SK-N-SH (cell line): Measurements from ENCODE around the gene NSRP1. TPM values are rescaled to one million over a fixed set of nuclear protein-coding genes. Genes with fewer than 3 reads are reported as not detected.

Experiments used
- CTCF ChIA-PET: fragments of 300-600, 350-600 bp; formaldehyde crosslinking; extraction: SDS; loops from one replicate; lab custom pipeline; 2021; lab: Yijun Ruan, JAX
- POLR2A ChIA-PET: fragments of 350-600 bp; sonication (Branson Sonifier 250); formaldehyde crosslinking; extraction: SDS; loops from one replicate; lab custom pipeline; 2020; ENCODE audit warnings: antibody characterized with exemption, inconsistent platforms; lab: Yijun Ruan, JAX
- DNase-seq: peaks from one replicate; pipeline ENCODE4 v3.0.0; 2012
- H2AFZ ChIP-seq: fragments of 200-600 bp; sonication (generic); 2 replicates; pipeline ENCODE4 v1.8.1; 2016; ENCODE audit warnings: antibody characterized with exemption, mild to moderate bottlenecking, low read depth
- H3F3A ChIP-seq: fragments of 200-600 bp; sonication (generic); replicated peaks from 2 replicates; pipeline ENCODE3; 2016; ENCODE audit warnings: antibody characterized with exemption, mild to moderate bottlenecking; ENCODE audit not compliant: insufficient read depth
- H3K27ac ChIP-seq, 2 experiments: fragments of 200-500 bp in 1 of 2; fragments of 200-600 bp in 1 of 2; sonication (Bioruptor generic) in 1 of 2; sonication (generic), shearing (Covaris generic) in 1 of 2; 2 replicates each; pipeline versions ENCODE4 v1.5.1 to v1.6.1; 2014 to 2016; ENCODE audit warnings: low read depth in 2 of 2, inconsistent platforms in 1 of 2, low read length in 1 of 2, mild to moderate bottlenecking in 1 of 2, mixed read lengths in 1 of 2
- H3K27me3 ChIP-seq: fragments of 200-600 bp; sonication (generic), shearing (Covaris generic); 2 replicates; pipeline ENCODE4 v1.6.1; 2016; ENCODE audit warnings: mixed run types; ENCODE audit not compliant: insufficient read depth
- H3K36me3 ChIP-seq, 2 experiments: fragments of 200-500 bp in 1 of 2; fragments of 200-600 bp in 1 of 2; sonication (Bioruptor generic) in 1 of 2; sonication (generic) in 1 of 2; replicated peaks in 1 of 2; 2 replicates each; pipeline versions ENCODE3 to v1.5.1; 2014 to 2016; ENCODE audit warnings: low read length in 1 of 2, mild to moderate bottlenecking in 1 of 2; ENCODE audit not compliant: insufficient read depth in 2 of 2, control insufficient read depth in 1 of 2
- H3K4me1 ChIP-seq, 2 experiments: fragments of 200-500 bp in 1 of 2; fragments of 200-600 bp in 1 of 2; sonication (Bioruptor generic) in 1 of 2; sonication (generic), shearing (Covaris generic) in 1 of 2; 2 replicates each; pipeline versions ENCODE4 v1.5.1 to v1.6.1; 2014 to 2016; ENCODE audit warnings: low read depth in 1 of 2, low read length in 1 of 2, mixed run types in 1 of 2; ENCODE audit not compliant: insufficient read depth in 2 of 2, control insufficient read depth in 1 of 2
- H3K4me2 ChIP-seq: fragments of 200-600 bp; sonication (generic), shearing (Covaris generic); 2 replicates; pipeline ENCODE4 v1.6.1; 2017; ENCODE audit warnings: mixed run types
- H3K4me3 ChIP-seq, 2 experiments: fragments of 200-500 bp in 1 of 2; fragments of 200-600 bp in 1 of 2; sonication (Bioruptor generic) in 1 of 2; sonication (generic), shearing (Covaris generic) in 1 of 2; 2 replicates each; pipeline versions ENCODE4 v1.5.1 to v1.8.1; 2014 to 2016; ENCODE audit warnings: low read depth in 2 of 2, inconsistent platforms in 1 of 2, low read length in 1 of 2, mild to moderate bottlenecking in 1 of 2, mixed read lengths in 1 of 2, moderate library complexity in 1 of 2
- H3K79me2 ChIP-seq: fragments of 200-600 bp; sonication (generic); 2 replicates; pipeline ENCODE4 v1.8.1; 2017; ENCODE audit warnings: mild to moderate bottlenecking; ENCODE audit not compliant: insufficient read depth
- H3K9ac ChIP-seq: fragments of 200-600 bp; sonication (generic); 2 replicates; pipeline ENCODE4 v1.6.1; 2017; ENCODE audit warnings: mixed run types
- H3K9me2 ChIP-seq: fragments of 200-600 bp; sonication (generic); 2 replicates; pipeline ENCODE4 v1.6.1; 2017; ENCODE audit warnings: mixed run types
- H3K9me3 ChIP-seq: fragments of 200-600 bp; sonication (generic); 2 replicates; pipeline ENCODE4 v1.6.1; 2017; ENCODE audit warnings: mixed run types, mild to moderate bottlenecking, moderate library complexity
- H4K20me1 ChIP-seq: fragments of 200-600 bp; sonication (generic); 2 replicates; pipeline ENCODE4 v1.6.1; 2017; ENCODE audit warnings: mild to moderate bottlenecking, mixed run types; ENCODE audit not compliant: insufficient read depth
- ELF1 ChIP-seq: IDR thresholded peaks from 2 replicates; pipeline ENCODE4 v1.4.0; 2012
- EP300 ChIP-seq, 2 experiments: IDR thresholded peaks; 2 replicates each; pipeline versions ENCODE4 v1.4.0 to v1.6.1; 2012; ENCODE audit warnings: borderline replicate concordance in 1 of 2, low read depth in 1 of 2, low read length in 1 of 2
- FOSL2 ChIP-seq: IDR thresholded peaks from 2 replicates; pipeline ENCODE4 v1.4.0; 2012; ENCODE audit warnings: low read depth, mild to moderate bottlenecking, moderate library complexity, borderline replicate concordance
- FOXM1 ChIP-seq: IDR thresholded peaks from 2 replicates; pipeline ENCODE4 v1.4.0; 2012; ENCODE audit warnings: low read depth, mild to moderate bottlenecking
- GATA2 ChIP-seq: sonication (generic); formaldehyde crosslinking; IDR thresholded peaks from 2 replicates; pipeline ENCODE4 v1.5.0; 2020; ENCODE audit warnings: mild to moderate bottlenecking, missing genetic modification reagents
- MAX ChIP-seq: IDR thresholded peaks from 2 replicates; pipeline ENCODE4 v1.4.0; 2012; ENCODE audit warnings: low read depth
- MEF2A ChIP-seq: IDR thresholded peaks from 2 replicates; pipeline ENCODE4 v1.4.0; 2012; ENCODE audit warnings: low read depth, borderline replicate concordance
- POLR2AphosphoS5 ChIP-seq: IDR thresholded peaks from 2 replicates; pipeline ENCODE4 v1.6.1; 2012; ENCODE audit warnings: low read depth, low read length
- RAD21 ChIP-seq: IDR thresholded peaks from 2 replicates; pipeline ENCODE4 v1.6.1; 2012; ENCODE audit warnings: mild to moderate bottlenecking, low read length
- RFX5 ChIP-seq: IDR thresholded peaks from 2 replicates; pipeline ENCODE4 v1.6.1; 2012; ENCODE audit warnings: mild to moderate bottlenecking, improper control_type of control experiment, low read length
- RXRA ChIP-seq: IDR thresholded peaks from 2 replicates; pipeline ENCODE4 v1.4.0; 2012; ENCODE audit warnings: low read depth, mild to moderate bottlenecking, borderline replicate concordance
- SIN3A ChIP-seq: IDR thresholded peaks from 2 replicates; pipeline ENCODE4 v1.6.1; 2012; ENCODE audit warnings: low read depth, mild to moderate bottlenecking, low read length, moderate library complexity, borderline replicate concordance
- SMC3 ChIP-seq: IDR thresholded peaks from 2 replicates; pipeline ENCODE4 v1.6.1; 2012; ENCODE audit warnings: low read depth, low read length, improper control_type of control experiment
- TAF1 ChIP-seq: IDR thresholded peaks from 2 replicates; pipeline ENCODE4 v1.6.1; 2012; ENCODE audit warnings: low read depth, mild to moderate bottlenecking, low read length, moderate library complexity, borderline replicate concordance
- TCF12 ChIP-seq: IDR thresholded peaks from 2 replicates; pipeline ENCODE4 v1.4.0; 2012
- USF2 ChIP-seq: fragments of 150-350 bp; IDR thresholded peaks from 2 replicates; pipeline ENCODE4 v1.6.1; 2017; ENCODE audit warnings: antibody characterized with exemption, low read length, low read depth, borderline replicate concordance
- WGBS: methylation state at CpG from one replicate; pipeline ENCODE4 v1.1.6; 2017; ENCODE audit warnings: low lambda C conversion rate; 5-methylcytosine and 5-hydroxymethylcytosine counted together
- polyA plus RNA-seq, 3 experiments: library from polyadenylated mRNA; depleted of rRNA; stranded (reverse); fragments of >200 nt; gene quantifications; 2 replicates each; pipeline ENCODE4 v1.2.3, GENCODE V29; 2012
- TF ChIP-seq, protein P1 (sequence below): IDR thresholded peaks from 2 replicates; pipeline ENCODE4 v1.6.1; 2012; ENCODE audit warnings: mild to moderate bottlenecking, low read depth, low read length, moderate library complexity
- TF ChIP-seq, protein P2 (sequence below): fragments of 150-350 bp; IDR thresholded peaks from 2 replicates; pipeline ENCODE4 v1.6.1; 2016; ENCODE audit warnings: mild to moderate bottlenecking, low read depth, low read length

The NSRP1 gene
- polyA plus RNA-seq, 1 of the 3 experiments (the other 2 are of a cell fraction): 10.8 TPM

- no peak for TF ChIP-seq RAD21
- no peak for TF ChIP-seq RXRA
These were observed 70.1 kb downstream of the NSRP1 start (continued) for GRCh38 chr17:30186761-30187160.

DNA sequence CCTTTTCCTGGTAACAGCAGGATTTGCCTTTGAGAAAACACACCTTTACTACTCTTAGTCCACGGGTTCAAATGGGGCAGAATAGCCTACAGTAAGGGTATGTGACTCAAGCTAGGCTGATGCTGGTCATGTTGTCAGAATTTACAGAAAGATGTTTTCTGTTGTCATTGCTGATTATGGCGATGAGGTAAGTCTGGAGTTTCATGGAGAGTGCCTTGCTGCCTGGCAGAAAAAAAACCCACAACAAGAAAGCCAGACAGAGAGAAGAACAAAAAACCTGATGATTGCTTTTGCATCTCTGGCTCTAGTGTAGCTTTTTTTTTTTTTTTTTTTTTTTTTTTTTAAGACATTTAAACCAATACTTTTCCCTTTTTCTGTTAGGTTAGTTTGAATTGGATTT lies 71.0 kb downstream of the NSRP1 start:
- CTCF ChIA-PET: interaction anchor here (2.0 kb wide), 1 partner anchor 63 kb away, joined by 7 read pairs; no protein-coding TSS in a partner anchor
- TF ChIP-seq TAF1 (no peak), SMC3 (no peak), POLR2AphosphoS5 (no peak), MEF2A (no peak), EP300 (IDR thresholded peaks at IDR 0.05; ENCODE audit: borderline replicate concordance in 1 of 2, low read depth in 1 of 2, low read length in 1 of 2) (no peak), SIN3A (no peak), FOSL2 (no peak), FOXM1 (no peak), MAX (no peak), GATA2 (CRISPR knock-in tag) (no peak), RFX5 (no peak), USF2 (no peak), TCF12 (no peak), ELF1 (no peak)
- TF ChIP-seq, protein P1, sequence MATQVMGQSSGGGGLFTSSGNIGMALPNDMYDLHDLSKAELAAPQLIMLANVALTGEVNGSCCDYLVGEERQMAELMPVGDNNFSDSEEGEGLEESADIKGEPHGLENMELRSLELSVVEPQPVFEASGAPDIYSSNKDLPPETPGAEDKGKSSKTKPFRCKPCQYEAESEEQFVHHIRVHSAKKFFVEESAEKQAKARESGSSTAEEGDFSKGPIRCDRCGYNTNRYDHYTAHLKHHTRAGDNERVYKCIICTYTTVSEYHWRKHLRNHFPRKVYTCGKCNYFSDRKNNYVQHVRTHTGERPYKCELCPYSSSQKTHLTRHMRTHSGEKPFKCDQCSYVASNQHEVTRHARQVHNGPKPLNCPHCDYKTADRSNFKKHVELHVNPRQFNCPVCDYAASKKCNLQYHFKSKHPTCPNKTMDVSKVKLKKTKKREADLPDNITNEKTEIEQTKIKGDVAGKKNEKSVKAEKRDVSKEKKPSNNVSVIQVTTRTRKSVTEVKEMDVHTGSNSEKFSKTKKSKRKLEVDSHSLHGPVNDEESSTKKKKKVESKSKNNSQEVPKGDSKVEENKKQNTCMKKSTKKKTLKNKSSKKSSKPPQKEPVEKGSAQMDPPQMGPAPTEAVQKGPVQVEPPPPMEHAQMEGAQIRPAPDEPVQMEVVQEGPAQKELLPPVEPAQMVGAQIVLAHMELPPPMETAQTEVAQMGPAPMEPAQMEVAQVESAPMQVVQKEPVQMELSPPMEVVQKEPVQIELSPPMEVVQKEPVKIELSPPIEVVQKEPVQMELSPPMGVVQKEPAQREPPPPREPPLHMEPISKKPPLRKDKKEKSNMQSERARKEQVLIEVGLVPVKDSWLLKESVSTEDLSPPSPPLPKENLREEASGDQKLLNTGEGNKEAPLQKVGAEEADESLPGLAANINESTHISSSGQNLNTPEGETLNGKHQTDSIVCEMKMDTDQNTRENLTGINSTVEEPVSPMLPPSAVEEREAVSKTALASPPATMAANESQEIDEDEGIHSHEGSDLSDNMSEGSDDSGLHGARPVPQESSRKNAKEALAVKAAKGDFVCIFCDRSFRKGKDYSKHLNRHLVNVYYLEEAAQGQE: no peak
- TF ChIP-seq, protein P2, sequence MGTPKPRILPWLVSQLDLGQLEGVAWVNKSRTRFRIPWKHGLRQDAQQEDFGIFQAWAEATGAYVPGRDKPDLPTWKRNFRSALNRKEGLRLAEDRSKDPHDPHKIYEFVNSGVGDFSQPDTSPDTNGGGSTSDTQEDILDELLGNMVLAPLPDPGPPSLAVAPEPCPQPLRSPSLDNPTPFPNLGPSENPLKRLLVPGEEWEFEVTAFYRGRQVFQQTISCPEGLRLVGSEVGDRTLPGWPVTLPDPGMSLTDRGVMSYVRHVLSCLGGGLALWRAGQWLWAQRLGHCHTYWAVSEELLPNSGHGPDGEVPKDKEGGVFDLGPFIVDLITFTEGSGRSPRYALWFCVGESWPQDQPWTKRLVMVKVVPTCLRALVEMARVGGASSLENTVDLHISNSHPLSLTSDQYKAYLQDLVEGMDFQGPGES: no peak
- H3K4me3 ChIP-seq: no peak overlapping the region
- H3K9ac ChIP-seq: no peak overlapping the region
- H3F3A ChIP-seq: peaks cover 10% of the 10 kb centered on the region
- H3K4me1 ChIP-seq: no peaks in the 10 kb centered on the region
- 87% methylated on average over 2 of the region's 2 CpGs for WGBS
- H3K4me2 ChIP-seq: no peak overlapping the region
- no peaks in the 10 kb centered on the region for H4K20me1 ChIP-seq
- peaks cover 32 to 44% of the 10 kb centered on the region in 2 experiments for H3K36me3 ChIP-seq
- no peak overlapping the region for H2AFZ ChIP-seq
- H3K9me3 ChIP-seq: no peaks in the 10 kb centered on the region
- H3K9me2 ChIP-seq: no peaks in the 10 kb centered on the region
- no peak overlapping the region for H3K27ac ChIP-seq
- no peaks in the 10 kb centered on the region for H3K27me3 ChIP-seq
- H3K79me2 ChIP-seq: no peaks in the 10 kb centered on the region
- DNase-seq: no peak
- POLR2A ChIA-PET: no interaction called here
